GM10266 (cell line): ENCODE measurements around the gene CFAP58.

Experiments used
- DNase-seq: peaks from one replicate; pipeline ENCODE4 v3.0.0; 2012; ENCODE audit errors: extremely low spot score
- TF ChIP-seq, protein P1 (sequence below): IDR thresholded peaks from 2 replicates; pipeline ENCODE4 v1.5.1; 2012; ENCODE audit warnings: mild to moderate bottlenecking, low read depth; ENCODE audit not compliant: control insufficient read depth, insufficient read depth; ENCODE audit errors: missing control alignments

Gene CFAP58

DNA sequence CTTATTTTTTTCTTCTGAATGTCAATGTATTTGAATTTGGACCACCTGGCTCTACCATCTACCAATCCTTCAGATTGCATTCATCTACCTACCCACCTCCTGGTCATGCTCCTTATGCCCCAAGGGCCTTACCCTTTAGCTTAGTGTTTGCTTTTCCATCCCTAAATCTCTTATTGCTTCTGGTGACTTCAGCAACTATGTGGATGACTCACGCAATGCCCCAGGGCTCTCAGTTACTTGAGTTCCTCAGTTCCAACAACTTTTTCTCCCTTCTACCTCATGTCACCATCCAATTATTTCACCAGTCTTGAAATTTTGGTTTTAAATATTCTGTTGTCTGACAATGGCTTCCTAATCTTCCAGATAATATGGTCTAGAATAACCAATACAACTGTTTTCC lies 118.9 kb downstream of the CFAP58 start:
- TF ChIP-seq, protein P1, sequence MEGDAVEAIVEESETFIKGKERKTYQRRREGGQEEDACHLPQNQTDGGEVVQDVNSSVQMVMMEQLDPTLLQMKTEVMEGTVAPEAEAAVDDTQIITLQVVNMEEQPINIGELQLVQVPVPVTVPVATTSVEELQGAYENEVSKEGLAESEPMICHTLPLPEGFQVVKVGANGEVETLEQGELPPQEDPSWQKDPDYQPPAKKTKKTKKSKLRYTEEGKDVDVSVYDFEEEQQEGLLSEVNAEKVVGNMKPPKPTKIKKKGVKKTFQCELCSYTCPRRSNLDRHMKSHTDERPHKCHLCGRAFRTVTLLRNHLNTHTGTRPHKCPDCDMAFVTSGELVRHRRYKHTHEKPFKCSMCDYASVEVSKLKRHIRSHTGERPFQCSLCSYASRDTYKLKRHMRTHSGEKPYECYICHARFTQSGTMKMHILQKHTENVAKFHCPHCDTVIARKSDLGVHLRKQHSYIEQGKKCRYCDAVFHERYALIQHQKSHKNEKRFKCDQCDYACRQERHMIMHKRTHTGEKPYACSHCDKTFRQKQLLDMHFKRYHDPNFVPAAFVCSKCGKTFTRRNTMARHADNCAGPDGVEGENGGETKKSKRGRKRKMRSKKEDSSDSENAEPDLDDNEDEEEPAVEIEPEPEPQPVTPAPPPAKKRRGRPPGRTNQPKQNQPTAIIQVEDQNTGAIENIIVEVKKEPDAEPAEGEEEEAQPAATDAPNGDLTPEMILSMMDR = no peak
- no peak for DNase-seq

DNA sequence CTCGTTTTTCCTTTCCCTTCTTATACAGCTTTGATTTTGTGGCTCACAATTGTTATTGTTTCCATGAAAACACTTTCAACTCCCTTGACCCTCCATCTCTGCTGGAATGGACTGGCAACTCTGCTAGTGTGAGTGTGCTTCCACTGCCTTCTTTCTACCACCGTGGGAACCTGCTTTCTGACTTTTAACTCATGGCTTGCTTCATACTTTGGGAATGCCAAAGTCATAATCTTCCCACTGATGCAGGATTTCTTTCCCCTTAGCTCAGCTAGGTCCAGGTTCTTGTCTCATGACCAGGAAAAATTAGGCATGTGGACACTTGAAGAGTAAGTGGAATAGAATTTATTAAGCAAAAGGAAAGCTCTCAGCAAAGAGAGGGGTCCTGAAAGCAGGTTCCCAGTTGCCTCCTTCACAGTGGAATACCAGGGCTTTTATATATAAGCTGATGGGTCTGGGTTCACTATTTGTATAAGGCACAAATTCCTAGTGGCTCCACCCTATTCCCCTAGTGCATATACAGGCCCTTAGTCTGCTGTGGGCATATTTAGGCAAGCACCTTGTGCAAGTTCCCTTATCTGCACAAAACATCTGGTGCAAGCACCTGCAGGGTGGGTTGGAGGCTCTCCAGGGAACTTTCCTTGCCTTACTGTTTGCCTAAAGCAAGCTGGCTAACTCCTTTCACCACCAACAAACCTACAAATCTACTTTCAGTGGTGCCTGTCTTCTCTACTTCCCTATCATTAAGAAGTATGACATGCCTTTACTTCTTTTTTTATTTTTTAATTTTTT lies 119.5 kb downstream of the CFAP58 start:
- no peak for DNase-seq
- TF ChIP-seq, protein P1 = no peak

DNA sequence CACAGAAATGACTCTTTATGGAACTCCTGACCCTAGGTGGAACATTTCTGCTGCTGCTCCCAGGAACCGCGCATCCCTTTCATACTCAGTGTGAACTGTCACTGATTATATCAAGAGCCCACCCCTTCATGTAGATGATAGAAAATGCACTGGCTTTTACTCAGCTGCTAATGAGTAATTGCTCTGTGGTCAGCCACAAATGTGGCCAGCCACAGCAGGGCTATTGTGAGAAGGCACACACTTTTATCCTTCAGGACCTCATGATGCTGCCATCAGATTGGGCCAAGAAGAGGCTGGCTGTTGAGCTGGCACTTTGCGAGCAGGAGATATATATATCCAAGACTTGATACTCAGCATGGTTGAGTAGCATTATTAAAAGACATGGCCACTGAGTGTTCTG lies 124.7 kb downstream of the CFAP58 start:
- DNase-seq = no peak
- TF ChIP-seq, protein P1 = no peak

DNA sequence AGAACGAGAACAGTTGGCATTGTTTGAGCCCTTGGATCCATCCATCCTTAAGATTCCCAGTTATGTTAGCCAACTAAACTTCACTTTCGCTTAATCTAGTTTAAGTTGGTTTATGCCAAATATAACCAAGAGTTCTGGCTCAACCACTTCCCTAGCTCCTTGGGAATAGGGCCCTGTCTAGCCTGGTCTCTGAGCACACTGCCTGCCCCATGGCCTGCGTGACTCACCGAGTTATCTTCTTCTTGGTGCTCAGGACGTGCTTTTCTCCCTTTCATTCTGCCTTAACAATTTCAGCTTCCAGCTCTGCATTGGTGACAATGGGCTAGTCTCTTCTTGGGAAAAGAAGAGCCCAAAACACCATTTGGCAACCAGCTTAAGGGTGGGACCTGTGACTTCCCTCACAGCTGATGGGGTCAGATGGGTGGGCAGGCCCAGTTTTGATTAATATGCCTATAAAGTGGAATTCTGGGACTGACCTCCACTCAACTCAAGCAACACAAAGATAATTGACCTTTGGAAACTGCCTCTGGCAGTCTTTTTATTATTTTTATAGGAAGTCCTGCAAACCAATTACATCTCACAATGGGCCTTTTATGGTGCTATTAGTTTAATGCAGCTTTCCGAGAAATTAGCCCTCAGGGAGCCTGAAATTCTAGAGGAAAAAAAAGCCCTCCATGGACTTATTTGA lies 126.4 kb downstream of the CFAP58 start:
- DNase-seq = no peak
- TF ChIP-seq, protein P1 = no peak

DNA sequence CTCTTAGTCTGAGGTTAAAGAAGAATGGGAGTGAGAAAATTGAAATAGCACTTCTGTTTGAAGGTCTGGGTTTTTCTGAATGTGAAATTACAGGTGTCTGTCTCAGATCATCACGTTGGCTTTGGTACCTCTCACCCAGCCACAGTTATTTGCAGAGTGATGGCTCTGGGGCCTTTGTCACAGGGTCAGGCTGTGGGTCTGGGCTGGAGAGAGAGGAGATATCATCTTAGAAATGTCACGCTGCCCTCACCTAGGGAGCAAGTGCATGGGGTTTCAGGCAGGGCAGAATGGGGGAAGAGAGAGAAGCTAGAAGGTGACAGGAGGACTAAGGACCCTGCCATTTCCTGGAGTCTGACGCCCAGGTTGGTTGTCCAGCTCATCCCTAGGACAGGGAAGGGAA lies 127.2 kb downstream of the CFAP58 start:
- no peak for DNase-seq
- TF ChIP-seq, protein P1 = no peak

DNA sequence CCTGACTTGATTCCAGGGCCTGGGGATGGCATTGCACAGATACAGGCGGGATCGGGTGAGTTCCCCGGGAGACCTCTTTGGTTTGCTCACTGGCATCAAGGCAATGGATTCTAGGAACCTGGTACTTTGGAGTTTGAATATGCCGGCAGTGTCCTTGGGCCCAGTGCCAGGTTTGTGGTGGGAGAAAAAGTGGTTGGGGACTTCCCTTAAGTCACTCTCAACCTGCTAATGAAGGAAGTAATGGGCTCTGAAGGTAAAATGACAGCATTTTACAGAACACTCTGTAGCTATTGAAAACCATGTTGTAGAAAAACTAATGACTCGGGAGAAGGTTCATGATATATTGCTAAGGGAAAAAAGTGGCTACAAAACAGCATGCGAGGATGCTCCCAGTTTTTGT lies 129.9 kb downstream of the CFAP58 start:
- no peak for DNase-seq
- TF ChIP-seq, protein P1 = no peak

DNA sequence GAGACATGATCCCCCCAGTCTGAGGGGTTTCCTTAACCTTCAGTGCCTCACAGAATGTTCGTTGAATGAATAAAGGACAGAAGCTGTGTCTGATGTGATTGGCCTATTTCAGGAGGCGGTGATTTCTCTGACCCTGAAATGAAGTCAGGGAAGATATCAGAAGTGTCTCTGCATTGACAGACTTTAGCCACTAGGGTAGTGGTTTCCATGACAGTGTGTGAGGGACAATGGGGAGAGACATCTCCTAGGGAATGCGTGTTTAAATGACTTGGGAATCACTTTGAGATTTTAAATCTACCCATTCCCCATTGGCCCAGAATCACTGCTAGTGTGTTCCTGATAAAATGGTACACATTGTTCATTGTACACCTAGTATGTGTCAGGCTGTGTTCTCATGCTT lies 132.0 kb downstream of the CFAP58 start:
- TF ChIP-seq, protein P1 = no peak
- no peak for DNase-seq
